Skeletal muscle satellite cell (primary cell): ENCODE results near the gene SH3BP5L.
A peak's percentile ranks its signal among the peaks of the same experiment; 100 is the strongest.
"Not testable (repeated sequence)": the region's sequence is repeated elsewhere in the genome, so short reads cannot be mapped to it uniquely, and the experiment has no call there.

Experiments
- H3K27me3 ChIP-seq: 2 replicates; pipeline ENCODE4 v1.7.0; 2013; ENCODE audit warnings: low read length; ENCODE audit not compliant: control insufficient read depth, insufficient read depth
- H3K36me3 ChIP-seq: 2 replicates; pipeline ENCODE4 v1.7.0; 2013; ENCODE audit warnings: mild to moderate bottlenecking, control low read depth, low read length; ENCODE audit not compliant: insufficient read depth
- H3K4me1 ChIP-seq: 2 replicates; pipeline ENCODE4 v1.7.0; 2013; ENCODE audit warnings: low read length; ENCODE audit not compliant: control insufficient read depth, insufficient read depth
- H3K4me2 ChIP-seq: 2 replicates; pipeline ENCODE4 v1.7.0; 2013; ENCODE audit warnings: mild to moderate bottlenecking, low read length
- H3K4me3 ChIP-seq: 2 replicates; pipeline ENCODE4 v1.7.0; 2013; ENCODE audit warnings: low read length
- H3K9ac ChIP-seq: 2 replicates; pipeline ENCODE4 v1.7.0; 2013; ENCODE audit warnings: mild to moderate bottlenecking, low read depth, low read length, moderate library complexity
- H3K9me3 ChIP-seq: replicated peaks from 2 replicates; pipeline ENCODE4 v1.7.0; 2013; ENCODE audit warnings: mild to moderate bottlenecking, control low read depth, low read length

The SH3BP5L gene

GRCh38 chr1:248838357-248839167, 12.8 kb upstream of the SH3BP5L start:
- peak overlapping the region; percentile 99 for H3K9ac ChIP-seq
- H3K36me3 ChIP-seq: no peaks in the 10 kb centered on the region
- H3K27me3 ChIP-seq: peaks cover 11% of the 10 kb centered on the region
- peak overlapping the region; percentile 91 for H3K4me3 ChIP-seq
- no peaks in the 10 kb centered on the region for H3K9me3 ChIP-seq
- H3K4me1 ChIP-seq: peaks cover 23% of the 10 kb centered on the region
- peak overlapping the region; percentile 99 for H3K4me2 ChIP-seq

- Histone ChIP-seq H3K4me3 (peak within 1 kb of the TSS; percentile 91), H3K36me3 (no peaks in the 10 kb centered on the region), H3K9me3 (no peaks in the 10 kb centered on the region), H3K4me1 (peaks cover 23% of the 10 kb centered on the region), H3K9ac (peak within 1 kb of the TSS; percentile 99), H3K27me3 (peaks cover 11% of the 10 kb centered on the region), H3K4me2 (peak within 1 kb of the TSS; percentile 99)
These were observed 12.2 kb upstream of the SH3BP5L start, which contains the start of gene ZNF672 for GRCh38 chr1:248837781-248838356. ZNF672 (plus strand) TSS chr1:248838224; CDS start chr1:248847275, 9,051 bp downstream.

GRCh38 chr1:248837045-248837780, 11.5 kb upstream of the SH3BP5L start:
- H3K9me3 ChIP-seq: no peaks in the 10 kb centered on the region
- peak overlapping the region; percentile 99 for H3K4me2 ChIP-seq
- peak overlapping the region; percentile 91 for H3K4me3 ChIP-seq
- H3K36me3 ChIP-seq: no peaks in the 10 kb centered on the region
- peaks cover 17% of the 10 kb centered on the region for H3K27me3 ChIP-seq
- H3K4me1 ChIP-seq: peaks cover 17% of the 10 kb centered on the region
- H3K9ac ChIP-seq: peak overlapping the region; percentile 99

- Histone ChIP-seq H3K9me3 (no peaks in the 10 kb centered on the region), H3K36me3 (no peaks in the 10 kb centered on the region), H3K9ac (no peak overlapping the region), H3K27me3 (peaks cover 23% of the 10 kb centered on the region), H3K4me3 (no peak overlapping the region), H3K4me1 (peaks cover 9% of the 10 kb centered on the region), H3K4me2 (no peak overlapping the region)
These were observed 8.7 kb upstream of the SH3BP5L start for GRCh38 chr1:248834343-248834940.

DNA sequence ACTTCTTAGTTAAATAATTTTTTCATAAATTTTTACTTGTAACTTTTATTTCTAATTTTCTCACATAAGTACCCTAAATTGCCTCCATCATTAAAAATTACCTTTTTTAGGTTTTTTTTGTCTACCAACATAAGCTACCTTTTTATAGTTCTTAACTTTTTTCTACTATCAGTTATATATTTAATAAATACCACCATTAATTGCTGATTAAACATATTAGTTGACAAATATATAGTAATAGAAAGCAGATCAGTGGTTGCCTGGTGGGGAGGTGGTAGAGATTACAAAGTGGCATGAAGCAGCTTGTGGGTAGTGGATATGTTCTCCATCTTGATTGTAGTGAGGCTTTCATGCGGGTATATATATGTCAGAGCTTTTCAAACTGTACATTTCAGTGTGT, 6.1 kb upstream of the SH3BP5L start:
- peaks cover 2% of the 10 kb centered on the region for H3K4me1 ChIP-seq
- no peak overlapping the region for H3K4me2 ChIP-seq

GRCh38 chr1:248830718-248831017, 5.0 kb upstream of the SH3BP5L start:
- not testable (repeated sequence) for H3K36me3 ChIP-seq, H3K4me1 ChIP-seq, H3K4me2 ChIP-seq, H3K9me3 ChIP-seq, H3K9ac ChIP-seq, H3K4me3 ChIP-seq
- peaks cover 23% of the 10 kb centered on the region for H3K27me3 ChIP-seq

More for the DNA sequence above, 6.1 kb upstream of the SH3BP5L start:
- Histone ChIP-seq H3K36me3 (no peaks in the 10 kb centered on the region), H3K4me3 (no peak overlapping the region), H3K27me3 (peaks cover 23% of the 10 kb centered on the region), H3K9me3 (no peaks in the 10 kb centered on the region), H3K9ac (no peak overlapping the region)

DNA sequence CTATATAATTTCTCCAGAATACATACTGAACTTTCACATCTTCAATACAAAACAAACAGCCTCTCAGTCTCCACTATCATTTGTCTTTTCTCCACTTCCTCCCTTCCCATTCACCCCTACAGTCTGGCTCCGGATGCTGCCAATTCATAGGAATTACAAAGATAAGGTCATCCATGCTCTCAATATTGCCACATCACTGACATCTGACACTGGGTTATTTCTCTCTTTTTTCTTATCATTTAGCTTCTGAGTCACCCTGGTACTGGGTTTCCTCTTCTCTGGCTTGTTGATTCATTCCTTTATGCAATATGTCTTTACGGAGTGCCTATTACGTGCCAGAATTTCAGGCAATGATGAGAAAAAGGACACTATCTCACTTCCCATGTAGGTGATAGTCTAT, 3.1 kb upstream of the SH3BP5L start:
- no peaks in the 10 kb centered on the region for H3K9me3 ChIP-seq
- peaks cover 12% of the 10 kb centered on the region for H3K27me3 ChIP-seq
- H3K36me3 ChIP-seq: peaks cover 12% of the 10 kb centered on the region
- H3K4me3 ChIP-seq: no peak overlapping the region
- H3K4me1 ChIP-seq: peaks cover 19% of the 10 kb centered on the region
- H3K4me2 ChIP-seq: no peak overlapping the region
- H3K9ac ChIP-seq: no peak overlapping the region

GRCh38 chr1:248825573-248825908, 174 bp downstream of the SH3BP5L start:
- Histone ChIP-seq H3K4me1 (peaks cover 50% of the 10 kb centered on the region), H3K4me3 (peak overlapping the region; percentile 82), H3K9me3 (no peaks in the 10 kb centered on the region), H3K36me3 (peaks cover 29% of the 10 kb centered on the region), H3K9ac (peak overlapping the region; percentile 89), H3K4me2 (peak overlapping the region; percentile 95), H3K27me3 (no peaks in the 10 kb centered on the region)

GRCh38 chr1:248825136-248825535, 579 bp downstream of the SH3BP5L start:
- Histone ChIP-seq H3K4me2 (peak overlapping the region; percentile 95), H3K9ac (peak overlapping the region; percentile 89), H3K36me3 (peaks cover 33% of the 10 kb centered on the region), H3K9me3 (no peaks in the 10 kb centered on the region), H3K4me1 (peaks cover 54% of the 10 kb centered on the region), H3K4me3 (peak overlapping the region; percentile 82), H3K27me3 (no peaks in the 10 kb centered on the region)

DNA sequence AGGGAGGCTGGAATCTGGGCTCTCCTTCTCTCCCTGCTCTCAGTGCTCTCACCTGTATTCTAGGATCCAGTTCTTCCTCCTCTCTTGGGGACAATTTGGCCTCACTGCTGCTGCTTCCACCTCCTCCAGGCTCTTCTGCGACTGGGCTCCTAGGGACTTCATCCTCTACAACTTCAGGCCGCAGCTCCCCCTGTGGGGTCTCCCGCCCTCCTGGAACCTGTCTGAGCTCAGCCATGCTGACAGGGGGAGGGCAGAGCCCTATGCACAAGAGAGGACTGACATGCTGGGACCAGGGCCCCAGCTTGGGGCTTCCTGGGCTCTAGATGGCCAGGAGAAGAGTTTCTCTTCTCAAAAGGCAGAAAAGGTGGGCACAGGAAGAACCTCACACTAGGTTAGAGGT, 1.0 kb downstream of the SH3BP5L start:
- no peaks in the 10 kb centered on the region for H3K9me3 ChIP-seq
- peaks cover 37% of the 10 kb centered on the region for H3K36me3 ChIP-seq
- H3K4me3 ChIP-seq: peak overlapping the region; percentile 82
- peak overlapping the region; percentile 89 for H3K9ac ChIP-seq
- H3K4me1 ChIP-seq: peaks cover 56% of the 10 kb centered on the region
- H3K4me2 ChIP-seq: peak overlapping the region; percentile 95
- no peaks in the 10 kb centered on the region for H3K27me3 ChIP-seq

DNA sequence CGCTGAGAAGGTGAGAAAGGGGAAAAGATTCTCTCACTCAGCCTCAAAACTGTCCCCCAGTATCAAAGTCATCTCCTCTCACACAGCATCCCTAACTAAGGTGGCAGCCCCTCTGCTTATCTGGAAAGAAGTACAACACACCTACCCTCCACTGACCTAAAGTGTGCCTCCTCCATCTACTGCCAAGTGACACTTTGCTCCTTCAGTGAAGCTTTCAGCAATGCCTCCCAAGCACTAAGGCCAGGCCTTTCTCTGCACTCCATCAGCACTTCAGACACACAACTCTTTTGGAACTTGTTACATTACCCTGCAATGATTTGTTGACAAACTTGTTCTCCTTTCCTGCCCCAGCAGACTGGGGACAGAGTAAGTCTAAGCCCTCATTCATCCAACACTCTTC, 1.4 kb downstream of the SH3BP5L start:
- H3K4me2 ChIP-seq: peak overlapping the region; percentile 95
- H3K4me1 ChIP-seq: peaks cover 56% of the 10 kb centered on the region
- H3K27me3 ChIP-seq: no peaks in the 10 kb centered on the region
- no peaks in the 10 kb centered on the region for H3K9me3 ChIP-seq
- peak overlapping the region; percentile 89 for H3K9ac ChIP-seq
- peaks cover 40% of the 10 kb centered on the region for H3K36me3 ChIP-seq
- peak overlapping the region; percentile 82 for H3K4me3 ChIP-seq
